Spleen (tissue), 13 donors: ENCODE measurements around the gene CEP170. TPM values are rescaled to one million over a fixed set of nuclear protein-coding genes. Genes with fewer than 3 reads are reported as not detected.
A peak's percentile ranks its signal among the peaks of the same experiment; 100 is the strongest.

Experiments
- DNase-seq: peaks from one replicate; pipeline ENCODE4 v3.0.0-alpha.2; 2020
- H3K27ac ChIP-seq, 8 donors: fragments of 200-600 bp; sonication (generic) in 7 of 8; 1 replicate in 4 of 8; 2 replicates in 4 of 8; pipeline versions ENCODE4 v1.5.0 to v1.8.0; 2016 to 2021; ENCODE audit warnings: inconsistent platforms in 4 of 8, mild to moderate bottlenecking in 4 of 8, moderate library complexity in 1 of 8
- H3K27me3 ChIP-seq, 7 donors: fragments of 200-600 bp; sonication (generic) in 6 of 7; replicated peaks in 1 of 7; 1 replicate in 4 of 7; 2 replicates in 3 of 7; pipeline versions ENCODE4 v1.5.0 to v1.8.0; 2016 to 2021; ENCODE audit warnings: inconsistent platforms in 3 of 7, mild to moderate bottlenecking in 1 of 7
- H3K36me3 ChIP-seq, 6 donors: fragments of 200-600 bp; sonication (generic) in 5 of 6; 1 replicate in 4 of 6; 2 replicates in 2 of 6; pipeline versions ENCODE4 v1.5.0 to v1.8.0; 2016 to 2021; ENCODE audit warnings: inconsistent platforms in 2 of 6
- H3K4me1 ChIP-seq, 6 donors: fragments of 200-600 bp; sonication (generic) in 5 of 6; 1 replicate in 3 of 6; 2 replicates in 3 of 6; pipeline versions ENCODE4 v1.5.0 to v1.8.0; 2016 to 2021; ENCODE audit warnings: inconsistent platforms in 3 of 6
- H3K4me3 ChIP-seq, 8 donors: fragments of 200-600 bp; sonication (generic) in 7 of 8; 1 replicate in 4 of 8; 2 replicates in 4 of 8; pipeline versions ENCODE4 v1.5.0 to v1.8.0; 2016 to 2021; ENCODE audit warnings: inconsistent platforms in 4 of 8, mild to moderate bottlenecking in 4 of 8, moderate library complexity in 2 of 8
- H3K9me3 ChIP-seq, 8 donors: fragments of 200-600 bp; sonication (generic) in 7 of 8; 1 replicate in 4 of 8; 2 replicates in 4 of 8; pipeline versions ENCODE4 v1.5.0 to v1.8.0; 2016 to 2021; ENCODE audit warnings: inconsistent platforms in 4 of 8
- POLR2A ChIP-seq, 3 donors: fragments of 450-650 bp; IDR thresholded peaks; one replicate each; pipeline ENCODE4 v1.5.1; 2017; ENCODE audit warnings: antibody characterized with exemption in 3 of 3, mild to moderate bottlenecking in 1 of 3
- POLR2AphosphoS5 ChIP-seq, 3 donors: sonication (generic); formaldehyde crosslinking; IDR thresholded peaks; one replicate each; pipeline ENCODE4 v1.5.1; 2017; ENCODE audit warnings: antibody characterized with exemption in 3 of 3
- WGBS, 5 donors: extraction: QIAGEN DNeasy Blood & Tissue Kit in 3 of 5; methylation state at CpG; one replicate each; pipeline versions ENCODE4 v1.1.5 to v1.1.7; 2013 to 2018; 5-methylcytosine and 5-hydroxymethylcytosine counted together
- intact Hi-C: fragments of 100-400 bp; cut with DNase I; formaldehyde crosslinking; loops from one replicate; pipeline ENCODE4 v1.15.0; 2023; ENCODE audit warnings: low total_unique reads
- long read RNA-seq, 2 donors: transcript quantifications; one replicate each; lab custom pipeline, GENCODE V29; 2026
- polyA plus RNA-seq, 3 donors: library from polyadenylated mRNA; stranded (reverse); fragments of 200-250 nt; gene quantifications; one replicate each; pipeline ENCODE4 v1.2.1, GENCODE V29; 2013
- total RNA-seq, 7 donors: library from RNA; depleted of rRNA in 3 of 7; stranded (reverse); fragments of >200 nt in 3 of 7; fragmentation: NEBNext Ultra II Directional in 4 of 7; extraction: Animal tissue kit (Norgen Biotek cat#: 25700) in 4 of 7; gene quantifications; one replicate each; pipeline versions ENCODE4 v1.1.0 to v1.2.1, GENCODE V29; 2016 to 2021
- TF ChIP-seq, protein P1 (sequence below), 11 experiments: fragments of 200-600 bp in 7 of 11; fragments of 450-650 bp in 4 of 11; sonication (generic) in 4 of 11; IDR thresholded peaks in 8 of 11; conservative IDR thresholded peaks in 3 of 11; 1 replicate in 7 of 11; 2 replicates in 4 of 11; pipeline versions ENCODE4 v1.4.0 to v1.8.0; 2016 to 2021; ENCODE audit warnings: antibody characterized with exemption in 11 of 11, inconsistent platforms in 4 of 11, mild to moderate bottlenecking in 1 of 11
- donor health status: healthy with polysubstance abuse.
- donor health status: DM: no; HTN: no; CAD: no; lungs with moderate emphysema.
- donor health status: DM: no; HTN: no; CAD: no.
- donor health status: Bipolar disorder and iron deficiency.
- donor health status: healthy.
- donor health status: DM: no; HTN: no; CAD: no.
- donor health status: DM: yes; HTN: yes; CAD: no.

Gene CEP170
- total RNA-seq (10 to 100 TPM; 59.5 to 92.8 (median 81.7) TPM), polyA plus RNA-seq (10 to 100 TPM; 17.3 to 21.2 (median 18.0) TPM)
- long read RNA-seq, donor 1, partial matches to known transcripts = 21 of 22 reads
- long read RNA-seq, donor 1, other reads (novel, unspliced or antisense) = 0 of 22 reads
- long read RNA-seq, donor 2, partial matches to known transcripts = 0 of 3 reads
- long read RNA-seq, donor 2, other reads (novel, unspliced or antisense) = 0 of 3 reads

DNA sequence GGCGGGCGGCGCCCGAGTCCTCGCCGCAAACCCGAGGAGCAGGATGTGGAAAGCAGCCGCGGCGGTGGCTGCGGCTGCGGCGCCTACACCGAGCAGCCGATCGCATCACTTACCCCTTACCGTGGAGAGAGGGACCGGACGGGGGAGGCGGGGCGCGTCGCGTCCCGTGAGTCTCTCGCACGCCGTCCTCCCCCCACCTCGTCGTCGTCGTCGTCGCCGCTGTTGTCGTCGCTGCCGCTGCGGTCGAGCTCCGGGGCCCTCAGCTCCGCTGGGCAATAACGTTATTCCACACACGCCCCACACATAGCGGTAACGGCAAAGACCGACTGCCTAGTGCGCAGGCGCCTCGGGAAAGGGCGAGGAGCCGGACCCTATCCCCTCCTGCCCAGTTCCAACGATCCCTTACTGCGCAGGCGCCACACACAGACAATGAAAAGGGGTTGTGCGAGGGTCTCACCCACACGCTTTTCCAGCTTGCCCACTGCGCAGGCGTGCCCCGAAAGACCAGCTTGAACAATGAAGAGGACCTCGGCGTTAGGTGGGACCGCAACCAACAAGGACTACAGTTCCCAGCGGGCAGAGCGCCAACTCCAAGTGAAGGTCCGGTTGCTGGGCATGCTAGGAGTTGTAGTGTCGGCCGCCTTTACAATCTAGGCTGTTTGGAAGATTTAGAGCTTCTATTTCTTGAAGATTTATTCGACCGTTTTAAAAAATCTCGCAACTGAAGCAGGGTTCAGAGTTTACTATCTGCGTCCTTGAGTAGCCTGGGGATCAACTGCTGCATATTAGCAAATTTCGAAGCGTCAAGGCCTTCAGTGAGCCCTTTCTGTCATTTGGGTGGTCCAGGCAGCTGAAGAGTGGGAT, at the start of gene CEP170:
CEP170 (minus strand) TSS at position 355 of the 864 bp plus-strand sequence. CDS start 30,001 bp downstream, outside the sequence.
- Histone ChIP-seq H3K4me1 (peaks cover 22 to 73% (median 54%) of the 10 kb centered on the region in 6 donors), H3K9me3 (no peaks in the 10 kb centered on the region), H3K36me3 (no peaks in the 10 kb centered on the region), H3K27ac (peak within 1 kb of the TSS; percentile 97 to 99 (median 98)), H3K27me3 (no peaks in the 10 kb centered on the region), H3K4me3 (peak within 1 kb of the TSS; percentile 44 to 97 (median 80))
- intact Hi-C loops = no loop called here
- TF ChIP-seq, protein P1, sequence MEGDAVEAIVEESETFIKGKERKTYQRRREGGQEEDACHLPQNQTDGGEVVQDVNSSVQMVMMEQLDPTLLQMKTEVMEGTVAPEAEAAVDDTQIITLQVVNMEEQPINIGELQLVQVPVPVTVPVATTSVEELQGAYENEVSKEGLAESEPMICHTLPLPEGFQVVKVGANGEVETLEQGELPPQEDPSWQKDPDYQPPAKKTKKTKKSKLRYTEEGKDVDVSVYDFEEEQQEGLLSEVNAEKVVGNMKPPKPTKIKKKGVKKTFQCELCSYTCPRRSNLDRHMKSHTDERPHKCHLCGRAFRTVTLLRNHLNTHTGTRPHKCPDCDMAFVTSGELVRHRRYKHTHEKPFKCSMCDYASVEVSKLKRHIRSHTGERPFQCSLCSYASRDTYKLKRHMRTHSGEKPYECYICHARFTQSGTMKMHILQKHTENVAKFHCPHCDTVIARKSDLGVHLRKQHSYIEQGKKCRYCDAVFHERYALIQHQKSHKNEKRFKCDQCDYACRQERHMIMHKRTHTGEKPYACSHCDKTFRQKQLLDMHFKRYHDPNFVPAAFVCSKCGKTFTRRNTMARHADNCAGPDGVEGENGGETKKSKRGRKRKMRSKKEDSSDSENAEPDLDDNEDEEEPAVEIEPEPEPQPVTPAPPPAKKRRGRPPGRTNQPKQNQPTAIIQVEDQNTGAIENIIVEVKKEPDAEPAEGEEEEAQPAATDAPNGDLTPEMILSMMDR (IDR thresholded peaks at IDR 0.05 in 8 of 11, conservative IDR thresholded peaks at IDR 0.05 in 3 of 11) = peak in 2 of 11 experiments; percentile 16 to 22
- TF ChIP-seq POLR2AphosphoS5 (IDR thresholded peaks at IDR 0.05) = peak; percentile 96 to 97 (median 96)
- TF ChIP-seq POLR2A (IDR thresholded peaks at IDR 0.05) = peak in 1 of 3 donors; percentile 59
- peak; percentile 97 for DNase-seq
- WGBS, 5 donors = 0% methylated on average over 15 to 74 of the region's 74 CpGs

DNA sequence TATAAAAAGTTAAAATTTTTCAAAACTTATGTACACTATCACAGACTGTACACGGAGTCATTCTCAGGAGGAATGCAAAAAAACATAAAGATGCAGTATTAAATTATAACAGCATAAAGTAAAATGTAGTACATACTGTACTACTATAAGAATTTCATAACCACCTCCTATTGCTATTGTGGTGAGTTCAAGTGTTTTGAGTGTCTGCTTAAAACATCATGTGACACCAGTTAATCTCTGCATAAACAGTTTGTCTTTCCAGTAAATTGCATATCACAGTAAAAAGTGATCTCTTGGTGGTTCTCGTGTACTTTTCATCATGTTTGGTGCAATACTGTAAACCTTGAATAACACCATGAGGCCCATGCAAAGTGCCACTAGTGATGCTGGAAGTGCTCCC, 46.0 kb upstream of the CEP170 start:
- no peak overlapping the region for H3K4me3 ChIP-seq
- peak overlapping the region in 1 of 8 donors; percentile 12 for H3K27ac ChIP-seq
- intact Hi-C loops = no loop called here
- H3K36me3 ChIP-seq = peaks cover 0 to 55% (median 10%) of the 10 kb centered on the region in 6 donors
- WGBS, 5 donors = 80 to 97% (median 96%) methylated on average over 2 of the region's 2 CpGs
- H3K27me3 ChIP-seq = no peaks in the 10 kb centered on the region
- DNase-seq = no peak
- H3K4me1 ChIP-seq = no peaks in the 10 kb centered on the region
- peaks cover 0 to 17% (median 5%) of the 10 kb centered on the region in 8 donors for H3K9me3 ChIP-seq
- TF ChIP-seq, protein P1 (IDR thresholded peaks at IDR 0.05 in 8 of 11, conservative IDR thresholded peaks at IDR 0.05 in 3 of 11) = no peak
- no peak for TF ChIP-seq POLR2A (IDR thresholded peaks at IDR 0.05)

DNA sequence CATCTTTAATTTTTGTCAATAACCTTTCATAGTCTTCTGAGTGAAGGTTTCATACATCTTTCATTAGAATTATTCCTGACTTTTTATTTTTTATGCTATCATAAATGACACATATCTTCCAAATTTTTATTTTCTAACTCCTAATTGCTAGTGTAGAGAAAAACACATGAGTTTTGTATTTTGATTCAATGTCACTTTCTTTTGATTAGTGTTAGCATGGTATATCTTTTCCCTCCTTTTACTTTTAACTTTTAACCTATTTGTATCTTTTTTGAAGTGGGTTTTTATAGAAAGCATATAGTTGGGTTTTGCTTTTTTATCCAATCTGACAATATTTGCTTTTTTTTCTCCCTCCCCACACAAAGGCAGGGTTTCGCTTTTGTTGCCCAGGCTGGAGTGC, 44.0 kb upstream of the CEP170 start:
- Histone ChIP-seq H3K4me3 (no peak overlapping the region), H3K36me3 (peaks cover 0 to 68% (median 12%) of the 10 kb centered on the region in 6 donors), H3K9me3 (peaks cover under 1 to 25% (median 12%) of the 10 kb centered on the region in 8 donors), H3K4me1 (no peaks in the 10 kb centered on the region), H3K27ac (no peak overlapping the region), H3K27me3 (no peaks in the 10 kb centered on the region)
- WGBS, 5 donors = 94 to 100% (median 94%) methylated on average over 1 of the region's 1 CpG
- TF ChIP-seq POLR2AphosphoS5 (IDR thresholded peaks at IDR 0.05) (no peak), POLR2A (IDR thresholded peaks at IDR 0.05) (no peak)
- TF ChIP-seq, protein P1 (IDR thresholded peaks at IDR 0.05 in 8 of 11, conservative IDR thresholded peaks at IDR 0.05 in 3 of 11) = no peak
- intact Hi-C loops = no loop called here
- DNase-seq = no peak

DNA sequence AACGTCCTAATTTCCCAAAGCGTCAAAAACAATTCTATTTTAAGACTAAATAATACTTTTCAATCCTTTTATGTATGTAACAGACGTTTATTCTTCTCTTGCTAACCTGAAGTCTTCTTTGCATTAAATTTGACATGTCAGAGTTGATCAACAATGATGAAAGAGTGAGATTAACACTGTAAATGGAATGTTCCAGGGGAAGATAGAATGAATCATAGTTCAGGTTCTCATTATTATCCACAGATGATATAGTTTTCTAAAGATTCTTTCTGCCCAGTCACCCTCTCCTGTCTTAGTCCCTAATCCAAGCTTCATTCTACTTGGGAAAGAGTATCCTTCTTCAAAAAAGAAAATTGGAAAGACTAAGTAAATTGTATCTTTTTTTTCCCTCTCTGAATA, 39.6 kb upstream of the CEP170 start:
- DNase-seq = no peak
- Histone ChIP-seq H3K4me1 (no peaks in the 10 kb centered on the region), H3K4me3 (no peak overlapping the region), H3K27me3 (no peaks in the 10 kb centered on the region), H3K36me3 (peaks cover 0 to 96% (median 20%) of the 10 kb centered on the region in 6 donors), H3K27ac (no peak overlapping the region), H3K9me3 (peaks cover 4 to 29% (median 22%) of the 10 kb centered on the region in 8 donors)
- intact Hi-C loops = no loop called here
- WGBS, 5 donors = 73 to 83% (median 82%) methylated on average over 3 of the region's 3 CpGs
- TF ChIP-seq, protein P1 (IDR thresholded peaks at IDR 0.05 in 8 of 11, conservative IDR thresholded peaks at IDR 0.05 in 3 of 11) = no peak
- no peak for TF ChIP-seq POLR2AphosphoS5 (IDR thresholded peaks at IDR 0.05)
